Gastroesophageal sphincter (tissue), 3 donors: Measurements from ENCODE around the gene SOX11.

Source experiments
- EP300 ChIP-seq: sonication (generic); formaldehyde crosslinking; IDR thresholded peaks from one replicate; pipeline ENCODE4 v1.6.1; 2017; ENCODE audit warnings: antibody characterized with exemption, mild to moderate bottlenecking
- TF ChIP-seq, protein P1 (sequence below), 4 experiments: fragments of 200-600 bp in 2 of 4; fragments of 450-650 bp in 2 of 4; sonication (generic) in 1 of 4; IDR thresholded peaks; one replicate each; pipeline ENCODE4 v1.5.1; 2017 to 2019; ENCODE audit warnings: antibody characterized with exemption in 4 of 4, mild to moderate bottlenecking in 2 of 4, moderate library complexity in 2 of 4

DNA sequence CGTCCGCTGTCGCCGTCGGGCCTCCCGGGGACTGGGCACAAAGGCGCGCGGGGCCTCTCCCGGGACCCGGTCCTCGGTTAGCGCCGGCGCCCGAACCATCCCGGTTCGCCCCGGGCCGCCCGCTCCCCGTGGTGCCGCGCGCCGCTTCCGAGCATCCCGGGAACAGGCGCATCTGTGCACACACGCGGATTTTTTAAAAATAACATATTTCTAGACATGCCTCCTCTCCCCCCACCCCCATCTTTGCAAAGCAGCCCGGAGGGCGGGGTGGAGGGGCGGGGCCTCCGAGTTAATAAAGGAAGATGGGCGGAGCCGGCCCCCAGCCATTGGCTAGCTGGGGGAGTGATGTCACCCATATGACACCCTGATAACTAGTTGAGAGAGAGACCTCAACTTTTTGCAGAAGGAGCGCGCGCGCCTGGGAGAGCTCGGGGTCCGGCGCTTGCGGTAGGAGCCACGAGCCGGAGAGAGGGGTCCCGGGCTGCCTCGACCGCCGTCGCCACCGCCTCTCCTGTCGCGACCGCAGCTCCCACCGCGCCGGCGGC lies at the start of gene SOX11:
- TF ChIP-seq, protein P1, sequence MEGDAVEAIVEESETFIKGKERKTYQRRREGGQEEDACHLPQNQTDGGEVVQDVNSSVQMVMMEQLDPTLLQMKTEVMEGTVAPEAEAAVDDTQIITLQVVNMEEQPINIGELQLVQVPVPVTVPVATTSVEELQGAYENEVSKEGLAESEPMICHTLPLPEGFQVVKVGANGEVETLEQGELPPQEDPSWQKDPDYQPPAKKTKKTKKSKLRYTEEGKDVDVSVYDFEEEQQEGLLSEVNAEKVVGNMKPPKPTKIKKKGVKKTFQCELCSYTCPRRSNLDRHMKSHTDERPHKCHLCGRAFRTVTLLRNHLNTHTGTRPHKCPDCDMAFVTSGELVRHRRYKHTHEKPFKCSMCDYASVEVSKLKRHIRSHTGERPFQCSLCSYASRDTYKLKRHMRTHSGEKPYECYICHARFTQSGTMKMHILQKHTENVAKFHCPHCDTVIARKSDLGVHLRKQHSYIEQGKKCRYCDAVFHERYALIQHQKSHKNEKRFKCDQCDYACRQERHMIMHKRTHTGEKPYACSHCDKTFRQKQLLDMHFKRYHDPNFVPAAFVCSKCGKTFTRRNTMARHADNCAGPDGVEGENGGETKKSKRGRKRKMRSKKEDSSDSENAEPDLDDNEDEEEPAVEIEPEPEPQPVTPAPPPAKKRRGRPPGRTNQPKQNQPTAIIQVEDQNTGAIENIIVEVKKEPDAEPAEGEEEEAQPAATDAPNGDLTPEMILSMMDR (IDR thresholded peaks at IDR 0.05) = no peak
- no peak for TF ChIP-seq EP300
